Dendritic cell treated with granulocyte-macrophage colony-stimulating factor and Interleukin-4, amounts not matched to agents 40 ng/mL and 50 ng/mL, for 4 days (primary cell): Measurements from ENCODE around the gene TUBG1.

Experiments used
- H3K27ac Mint-ChIP-seq: one replicate; pipeline ENCODE4 v1.8.0; 2022; ENCODE audit warnings: mild to moderate bottlenecking, mixed read lengths
- H3K27me3 Mint-ChIP-seq: one replicate; pipeline ENCODE4 v1.8.0; 2022; ENCODE audit warnings: mild to moderate bottlenecking, mixed read lengths
- H3K36me3 Mint-ChIP-seq: one replicate; pipeline ENCODE4 v1.8.0; 2022; ENCODE audit warnings: low read depth, mixed read lengths
- H3K4me1 Mint-ChIP-seq: one replicate; pipeline ENCODE4 v1.8.0; 2022; ENCODE audit warnings: low read depth, mixed read lengths
- H3K4me3 Mint-ChIP-seq: one replicate; pipeline ENCODE4 v1.8.0; 2022; ENCODE audit warnings: mild to moderate bottlenecking, moderate library complexity, mixed read lengths
- H3K9me3 Mint-ChIP-seq: one replicate; pipeline ENCODE4 v1.8.0; 2022; ENCODE audit warnings: mixed read lengths
- intact Hi-C: fragments of 100-400 bp; cut with micrococcal nuclease; formaldehyde crosslinking; loops from one replicate; pipeline ENCODE4 v1.15.0; 2022

TUBG1 gene

DNA sequence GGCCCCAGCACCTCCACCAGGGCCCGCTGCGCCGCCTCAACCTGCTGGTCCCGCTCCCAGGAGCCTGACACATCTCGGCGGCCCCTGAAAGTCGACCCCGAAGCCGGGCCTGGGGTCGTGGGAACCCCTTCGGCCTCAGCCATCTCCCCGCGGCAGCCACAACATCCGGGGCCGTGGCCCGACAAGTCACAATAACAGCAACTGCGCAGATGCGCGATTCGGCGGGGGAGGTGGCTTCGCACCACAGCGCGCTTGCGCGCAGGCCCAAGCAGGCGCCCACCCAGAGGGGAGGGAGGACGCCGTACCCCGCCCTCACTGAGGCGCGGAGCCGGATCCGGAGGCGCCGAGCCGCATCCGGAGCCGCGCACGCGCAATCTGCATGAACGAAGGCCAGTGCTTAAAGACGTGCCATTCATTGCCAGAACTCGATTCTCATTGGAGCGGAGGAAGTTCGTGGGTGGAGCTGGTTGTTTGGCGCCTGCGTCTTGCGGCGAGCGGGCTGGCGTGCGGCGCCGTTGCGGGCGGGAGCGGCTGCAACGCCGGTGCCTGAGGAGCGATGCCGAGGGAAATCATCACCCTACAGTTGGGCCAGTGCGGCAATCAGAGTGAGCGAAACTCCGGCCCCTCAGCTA, at the start of gene TUBG1, which contains the start of gene RETREG3:
TUBG1 (plus strand) TSS at position 502 of the 632 bp plus-strand sequence; CDS start at position 557, 55 bp downstream.
RETREG3 (minus strand) TSS at position 193 of the 632 bp plus-strand sequence; CDS start at position 143, 50 bp downstream.
- intact Hi-C loops = loop anchor here (2.0 kb wide), 1 partner anchor 30 kb away; no protein-coding TSS in a partner anchor
- Mint-ChIP-seq H3K36me3 (peaks cover 68% of the 10 kb centered on the region), H3K27me3 (no peaks in the 10 kb centered on the region), H3K9me3 (no peaks in the 10 kb centered on the region), H3K4me1 (peaks cover 26% of the 10 kb centered on the region), H3K27ac (peak within 1 kb of the TSS; percentile 90), H3K4me3 (peak within 1 kb of the TSS; percentile 99)

DNA sequence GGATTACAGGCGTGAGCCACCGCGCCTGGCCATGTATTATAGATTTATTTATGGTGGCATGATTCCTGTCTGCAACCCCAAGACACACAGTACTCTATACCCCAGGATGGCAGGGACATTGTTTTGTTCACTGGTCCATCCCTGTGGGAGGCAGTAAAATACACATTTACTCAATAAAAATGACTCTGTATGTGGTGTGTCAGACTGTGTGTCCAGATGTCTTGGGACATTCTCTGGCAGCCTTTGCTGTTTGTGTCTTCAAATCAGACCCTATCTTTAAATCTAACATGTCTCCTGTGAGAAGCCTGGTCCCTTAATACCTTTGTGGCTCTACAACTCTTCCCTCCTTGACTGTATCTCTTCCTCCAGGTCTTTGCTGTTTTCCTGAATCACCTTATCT, 49.2 kb upstream of the TUBG1 start:
- intact Hi-C loops = no loop called here
- peaks cover 1% of the 10 kb centered on the region for H3K27me3 Mint-ChIP-seq
- H3K4me1 Mint-ChIP-seq = peaks cover 47% of the 10 kb centered on the region
- no peak overlapping the region for H3K4me3 Mint-ChIP-seq
- no peaks in the 10 kb centered on the region for H3K9me3 Mint-ChIP-seq
- H3K27ac Mint-ChIP-seq = no peak overlapping the region
- H3K36me3 Mint-ChIP-seq = peaks cover 38% of the 10 kb centered on the region

GRCh38 chr17:42561897-42562387, 47.5 kb upstream of the TUBG1 start, which contains the start of gene COASY:
Gene COASY (plus strand): TSS chr17:42562148. CDS start chr17:42562623, 475 bp downstream.
- intact Hi-C loops = no loop called here
- H3K27ac Mint-ChIP-seq = peak within 1 kb of the TSS; percentile 97
- H3K4me1 Mint-ChIP-seq = peaks cover 54% of the 10 kb centered on the region
- H3K4me3 Mint-ChIP-seq = peak within 1 kb of the TSS; percentile 98
- H3K9me3 Mint-ChIP-seq = no peaks in the 10 kb centered on the region
- H3K36me3 Mint-ChIP-seq = peaks cover 55% of the 10 kb centered on the region
- no peaks in the 10 kb centered on the region for H3K27me3 Mint-ChIP-seq

GRCh38 chr17:42562388-42563142, 46.9 kb upstream of the TUBG1 start:
- intact Hi-C loops = no loop called here
- Mint-ChIP-seq H3K27me3 (no peaks in the 10 kb centered on the region), H3K9me3 (no peaks in the 10 kb centered on the region), H3K4me3 (peak overlapping the region; percentile 98), H3K4me1 (peaks cover 55% of the 10 kb centered on the region), H3K36me3 (peaks cover 61% of the 10 kb centered on the region), H3K27ac (peak overlapping the region; percentile 97)

GRCh38 chr17:42563143-42563509, 46.4 kb upstream of the TUBG1 start:
- H3K27ac Mint-ChIP-seq = peak overlapping the region; percentile 97

GRCh38 chr17:42563543-42563942, 45.9 kb upstream of the TUBG1 start:
- peaks cover 69% of the 10 kb centered on the region for H3K36me3 Mint-ChIP-seq
- H3K27ac Mint-ChIP-seq = peak overlapping the region; percentile 97
- peak overlapping the region; percentile 98 for H3K4me3 Mint-ChIP-seq
- peaks cover 62% of the 10 kb centered on the region for H3K4me1 Mint-ChIP-seq
- intact Hi-C loops = no loop called here
- H3K9me3 Mint-ChIP-seq = no peaks in the 10 kb centered on the region
- no peaks in the 10 kb centered on the region for H3K27me3 Mint-ChIP-seq

More at GRCh38 chr17:42563143-42563509, 46.4 kb upstream of the TUBG1 start:
- Mint-ChIP-seq H3K36me3 (peaks cover 66% of the 10 kb centered on the region), H3K4me3 (peak overlapping the region; percentile 98), H3K4me1 (peaks cover 60% of the 10 kb centered on the region), H3K9me3 (no peaks in the 10 kb centered on the region), H3K27me3 (no peaks in the 10 kb centered on the region)
- intact Hi-C loops = no loop called here

- Mint-ChIP-seq H3K36me3 (peaks cover 73% of the 10 kb centered on the region), H3K27me3 (no peaks in the 10 kb centered on the region), H3K4me1 (peaks cover 66% of the 10 kb centered on the region), H3K9me3 (no peaks in the 10 kb centered on the region), H3K4me3 (peak overlapping the region; percentile 98), H3K27ac (peak overlapping the region; percentile 97)
- intact Hi-C loops = no loop called here
Observed at GRCh38 chr17:42563950-42564349, 45.5 kb upstream of the TUBG1 start.

DNA sequence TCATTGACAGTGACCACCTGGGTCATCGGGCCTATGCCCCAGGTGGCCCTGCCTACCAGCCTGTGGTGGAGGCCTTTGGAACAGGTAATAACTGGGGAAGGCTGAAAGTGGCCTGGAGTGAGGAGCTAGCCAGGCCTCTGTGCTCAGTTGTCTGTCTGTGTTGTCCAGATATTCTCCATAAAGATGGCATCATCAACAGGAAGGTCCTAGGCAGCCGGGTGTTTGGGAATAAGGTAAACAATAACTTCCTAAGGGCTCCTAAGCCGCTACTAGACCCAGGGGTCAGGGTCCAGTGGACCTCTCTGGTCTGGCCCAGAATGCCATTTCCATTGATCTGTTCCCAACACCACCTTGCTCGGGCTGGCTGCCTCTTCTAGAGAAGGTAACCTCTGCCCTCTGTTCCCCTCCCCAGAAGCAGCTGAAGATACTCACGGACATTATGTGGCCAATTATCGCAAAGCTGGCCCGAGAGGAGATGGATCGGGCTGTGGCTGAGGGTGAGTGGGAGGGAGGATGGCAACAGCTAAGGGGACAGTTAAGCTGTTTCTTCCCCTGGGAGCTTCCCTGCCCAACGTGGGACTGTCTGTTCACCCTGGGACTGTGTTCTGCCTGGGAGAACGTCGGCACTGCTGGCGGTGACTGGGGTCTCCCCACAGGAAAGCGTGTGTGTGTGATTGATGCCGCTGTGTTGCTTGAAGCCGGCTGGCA, 44.5 kb upstream of the TUBG1 start:
- peaks cover 83% of the 10 kb centered on the region for H3K36me3 Mint-ChIP-seq
- H3K4me1 Mint-ChIP-seq = peaks cover 71% of the 10 kb centered on the region
- intact Hi-C loops = no loop called here
- no peak overlapping the region for H3K4me3 Mint-ChIP-seq
- no peaks in the 10 kb centered on the region for H3K27me3 Mint-ChIP-seq
- H3K9me3 Mint-ChIP-seq = no peaks in the 10 kb centered on the region
- H3K27ac Mint-ChIP-seq = no peak overlapping the region

- Mint-ChIP-seq H3K27ac (peak overlapping the region; percentile 86), H3K4me3 (no peak overlapping the region), H3K4me1 (peaks cover 68% of the 10 kb centered on the region), H3K36me3 (peaks cover 90% of the 10 kb centered on the region), H3K27me3 (no peaks in the 10 kb centered on the region), H3K9me3 (no peaks in the 10 kb centered on the region)
- intact Hi-C loops = no loop called here
Observed at GRCh38 chr17:42565523-42566214, 43.8 kb upstream of the TUBG1 start.

DNA sequence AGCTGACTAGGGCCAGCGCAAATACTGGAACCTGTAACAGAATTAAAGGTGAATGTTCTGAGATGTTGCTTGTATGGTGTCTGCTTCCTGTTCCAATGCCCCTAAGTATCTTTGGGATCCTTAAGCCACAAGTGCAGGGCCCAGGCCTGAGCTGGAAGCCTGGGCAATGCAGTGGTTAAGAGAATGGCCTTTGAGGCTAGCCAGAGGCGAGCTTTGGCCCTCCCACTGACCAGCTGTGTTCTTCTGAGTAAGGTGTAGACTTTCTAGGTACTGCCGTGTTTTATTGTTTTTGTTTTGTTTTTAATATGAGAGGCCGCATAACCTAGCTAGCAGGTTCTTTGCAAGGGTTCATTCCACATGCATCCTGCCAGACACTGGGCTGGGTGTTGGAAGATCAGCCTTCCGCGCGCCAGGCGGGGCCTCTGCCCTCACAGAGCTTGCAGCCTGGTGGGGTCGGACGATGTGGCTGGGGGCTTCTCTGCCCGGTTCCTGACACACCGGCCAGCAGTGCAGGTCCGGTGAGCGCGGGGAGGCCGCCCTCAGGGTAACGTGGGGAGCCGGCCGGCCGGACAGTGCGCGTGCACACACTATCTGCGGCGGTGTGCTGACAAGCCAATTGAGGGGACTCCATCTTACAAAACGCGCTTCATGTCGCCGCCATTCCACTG, 43.1 kb upstream of the TUBG1 start:
- H3K4me3 Mint-ChIP-seq = peak overlapping the region; percentile 91
- H3K27me3 Mint-ChIP-seq = no peaks in the 10 kb centered on the region
- intact Hi-C loops = no loop called here
- H3K4me1 Mint-ChIP-seq = peaks cover 72% of the 10 kb centered on the region
- H3K27ac Mint-ChIP-seq = peak overlapping the region; percentile 86
- H3K9me3 Mint-ChIP-seq = no peaks in the 10 kb centered on the region
- H3K36me3 Mint-ChIP-seq = peaks cover 97% of the 10 kb centered on the region

DNA sequence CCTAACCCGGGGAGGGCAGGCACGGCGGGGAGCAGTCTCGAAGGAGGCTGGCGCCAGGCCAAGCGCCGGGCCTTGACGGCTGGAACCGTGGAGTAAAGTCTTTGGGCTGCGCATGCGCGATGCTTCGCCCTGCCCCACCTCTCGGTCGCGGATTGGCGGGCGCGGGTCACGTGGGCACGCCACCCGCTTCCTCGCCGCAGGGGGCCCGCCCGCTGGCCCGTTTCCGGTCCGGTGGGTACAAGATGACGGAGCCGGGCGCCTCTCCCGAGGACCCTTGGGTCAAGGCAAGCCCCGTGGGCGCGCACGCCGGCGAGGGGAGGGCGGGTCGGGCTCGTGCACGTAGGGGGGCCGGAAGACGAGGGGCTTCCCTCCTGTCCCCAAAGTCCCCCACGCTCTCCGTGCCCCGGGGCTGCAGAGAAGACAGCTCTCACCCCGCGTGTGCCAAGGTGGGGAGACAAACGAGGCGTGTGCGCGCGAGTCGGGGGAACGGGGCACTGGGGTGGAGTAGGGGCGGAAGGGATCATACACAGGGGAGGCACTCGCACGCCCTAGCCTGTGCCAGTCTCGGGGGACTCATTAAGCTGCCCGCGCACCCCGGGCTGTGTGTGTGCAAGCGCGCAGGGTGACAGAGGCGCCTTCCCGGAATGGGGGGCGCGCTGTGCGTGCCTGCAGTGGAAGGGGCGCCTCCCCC, 42.5 kb upstream of the TUBG1 start, which contains the start of gene MLX:
MLX (plus strand) TSS at position 218 of the 691 bp plus-strand sequence; CDS start at position 243, 25 bp downstream.
- peak within 1 kb of the TSS; percentile 91 for H3K4me3 Mint-ChIP-seq
- H3K36me3 Mint-ChIP-seq = peaks cover 98% of the 10 kb centered on the region
- intact Hi-C loops = loop anchor here (1.0 kb wide), 1 partner anchor 10 kb away; the partner anchor contains the start of gene PSMC3IP
- peak within 1 kb of the TSS; percentile 86 for H3K27ac Mint-ChIP-seq
- H3K4me1 Mint-ChIP-seq = peaks cover 65% of the 10 kb centered on the region
- H3K9me3 Mint-ChIP-seq = no peaks in the 10 kb centered on the region
- H3K27me3 Mint-ChIP-seq = no peaks in the 10 kb centered on the region

DNA sequence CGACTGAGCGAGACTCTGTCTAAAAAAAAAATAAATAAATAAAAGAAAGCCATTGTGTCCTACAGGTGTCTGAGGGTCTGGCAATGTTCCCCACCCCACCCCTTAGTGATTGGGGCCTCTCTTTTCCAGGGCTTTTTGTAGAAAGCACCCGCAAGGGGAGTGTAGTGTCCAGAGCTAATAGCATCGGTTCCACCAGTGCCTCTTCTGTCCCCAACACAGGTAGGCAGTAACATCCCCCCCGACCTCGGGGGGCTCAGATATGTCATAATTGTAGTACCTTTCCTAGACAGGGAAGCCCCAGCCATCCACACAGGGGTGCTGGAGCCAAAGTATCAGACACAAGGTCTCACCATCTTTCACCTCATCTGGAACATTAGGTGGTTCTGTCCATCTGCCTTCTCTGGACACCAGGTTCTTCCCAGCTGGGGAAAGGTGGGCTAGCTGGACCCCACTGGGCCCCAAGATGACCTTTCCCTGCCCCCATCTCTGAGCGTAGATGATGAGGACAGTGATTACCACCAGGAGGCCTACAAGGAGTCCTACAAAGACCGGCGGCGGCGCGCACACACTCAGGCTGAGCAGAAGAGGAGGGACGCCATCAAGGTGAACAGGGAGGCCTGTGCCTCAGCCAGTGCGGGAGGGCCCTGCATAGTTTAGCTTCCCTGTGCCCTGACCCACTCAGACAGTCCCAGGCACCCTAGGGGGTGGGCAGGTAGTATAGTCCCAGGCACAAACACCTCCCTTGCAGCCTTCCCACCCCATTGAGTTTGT, 41.0 kb upstream of the TUBG1 start:
- intact Hi-C loops = no loop called here
- peaks cover 98% of the 10 kb centered on the region for H3K36me3 Mint-ChIP-seq
- peak overlapping the region; percentile 71 for H3K27ac Mint-ChIP-seq
- no peaks in the 10 kb centered on the region for H3K27me3 Mint-ChIP-seq
- H3K4me3 Mint-ChIP-seq = peak overlapping the region; percentile 24
- no peaks in the 10 kb centered on the region for H3K9me3 Mint-ChIP-seq
- H3K4me1 Mint-ChIP-seq = peaks cover 64% of the 10 kb centered on the region
